Brain microvascular endothelial cell (primary cell): Measurements from ENCODE around the gene UBE2U.

Experiments used
- DNase-seq: peaks from one replicate; pipeline ENCODE4 v3.0.0-alpha.2; 2020
- H3K27ac ChIP-seq: fragments of 250-450 bp; sonication (Bioruptor Pico); 2 replicates; pipeline ENCODE4 v1.5.1; 2020; ENCODE audit warnings: mild to moderate bottlenecking, moderate library complexity
- H3K27me3 ChIP-seq: fragments of 250-450 bp; sonication (Bioruptor Pico); replicated peaks from 2 replicates; pipeline ENCODE4 v1.5.1; 2020; ENCODE audit warnings: mild to moderate bottlenecking
- H3K36me3 ChIP-seq: fragments of 250-450 bp; sonication (Bioruptor Pico); replicated peaks from 2 replicates; pipeline ENCODE4 v1.5.1; 2020; ENCODE audit warnings: mild to moderate bottlenecking
- H3K4me3 ChIP-seq: 2 replicates; pipeline ENCODE4 v1.5.1; 2011; ENCODE audit warnings: low read depth, mild to moderate bottlenecking, control low read depth, low read length, moderate library complexity
- CTCF ChIP-seq: IDR thresholded peaks from 2 replicates; pipeline ENCODE4 v1.5.1; 2011; ENCODE audit warnings: low read depth, mild to moderate bottlenecking, moderate library complexity, low read length, control low read depth, inconsistent platforms; ENCODE audit errors: missing control alignments
- in situ Hi-C: cut with HindIII; loops from 2 replicates; pipeline ENCODE4 v1.10.0; 2017; ENCODE audit warnings: low sequenced_read_pairs, low pct_ligation_motif_present

UBE2U gene

GRCh38 chr1:64173336-64173940, 30.0 kb upstream of the UBE2U start:
- DNase-seq = no peak
- no peaks in the 10 kb centered on the region for H3K27me3 ChIP-seq
- no peak for TF ChIP-seq CTCF
- peaks cover 2% of the 10 kb centered on the region for H3K36me3 ChIP-seq
- no peak overlapping the region for H3K4me3 ChIP-seq
- in situ Hi-C loops = no loop called here
- H3K27ac ChIP-seq = peak overlapping the region; percentile 92

DNA sequence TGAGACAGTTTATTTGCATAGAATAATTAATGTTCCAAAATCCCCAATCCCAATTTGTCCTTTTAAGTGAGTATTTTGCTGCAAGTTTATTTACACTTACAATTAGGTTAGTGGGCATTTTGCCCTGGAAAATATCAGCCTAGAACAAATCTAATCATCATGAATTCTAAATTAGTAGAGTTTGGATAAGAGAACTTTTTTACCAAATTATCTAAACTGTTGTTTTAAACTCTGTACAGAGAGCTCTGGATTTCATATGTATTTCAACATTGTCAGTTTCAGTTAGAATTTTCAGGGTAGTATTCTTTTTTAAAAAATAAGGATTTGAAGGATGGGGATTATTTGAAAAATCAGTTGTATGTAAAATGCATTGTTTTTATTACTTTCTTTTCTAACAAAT, 27.8 kb upstream of the UBE2U start:
- H3K27me3 ChIP-seq = no peaks in the 10 kb centered on the region
- TF ChIP-seq CTCF = no peak
- no peak for DNase-seq
- H3K36me3 ChIP-seq = peaks cover 4% of the 10 kb centered on the region
- in situ Hi-C loops = no loop called here
- no peak overlapping the region for H3K4me3 ChIP-seq
- no peak overlapping the region for H3K27ac ChIP-seq

DNA sequence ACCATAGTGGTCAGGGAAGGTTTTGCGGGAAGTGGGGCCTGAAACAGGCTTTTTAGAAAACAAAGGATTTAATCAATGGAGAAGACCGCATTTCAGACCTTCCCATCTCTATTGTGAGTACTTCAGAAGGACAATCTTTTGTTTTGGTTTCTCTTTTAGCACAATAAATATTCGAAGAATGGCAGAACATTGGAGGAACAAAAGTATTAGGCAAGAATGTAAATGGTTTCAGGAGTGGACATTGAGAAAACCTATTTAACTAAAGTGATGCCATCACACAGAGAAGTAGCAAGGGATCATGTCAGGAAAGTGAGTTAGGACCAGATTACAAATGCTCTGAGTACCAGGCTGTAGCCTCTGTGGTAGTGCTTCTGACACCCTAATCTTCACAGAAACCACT, 26.8 kb upstream of the UBE2U start:
- peaks cover 4% of the 10 kb centered on the region for H3K36me3 ChIP-seq
- no peak for TF ChIP-seq CTCF
- in situ Hi-C loops = no loop called here
- DNase-seq = no peak
- H3K4me3 ChIP-seq = no peak overlapping the region
- H3K27me3 ChIP-seq = no peaks in the 10 kb centered on the region
- H3K27ac ChIP-seq = no peak overlapping the region

- Histone ChIP-seq H3K27ac (no peak overlapping the region), H3K27me3 (no peaks in the 10 kb centered on the region), H3K4me3 (no peak overlapping the region), H3K36me3 (peaks cover 4% of the 10 kb centered on the region)
- no peak for TF ChIP-seq CTCF
- no peak for DNase-seq
- in situ Hi-C loops = no loop called here
Observed at GRCh38 chr1:64179588-64179987, 23.8 kb upstream of the UBE2U start.

GRCh38 chr1:64182207-64182606, 21.2 kb upstream of the UBE2U start:
- Histone ChIP-seq H3K4me3 (no peak overlapping the region), H3K27me3 (no peaks in the 10 kb centered on the region), H3K27ac (no peak overlapping the region), H3K36me3 (peaks cover 4% of the 10 kb centered on the region)
- no peak for TF ChIP-seq CTCF
- in situ Hi-C loops = no loop called here
- no peak for DNase-seq

GRCh38 chr1:64183395-64184002, 19.9 kb upstream of the UBE2U start:
- in situ Hi-C loops = no loop called here
- TF ChIP-seq CTCF = no peak
- Histone ChIP-seq H3K27me3 (no peaks in the 10 kb centered on the region), H3K36me3 (peaks cover 2% of the 10 kb centered on the region), H3K27ac (no peak overlapping the region), H3K4me3 (no peak overlapping the region)
- no peak for DNase-seq
